Body of pancreas (tissue), 4 donors: Measurements from ENCODE around the gene FRRS1. TPM values are rescaled to one million over a fixed set of nuclear protein-coding genes. Genes with fewer than 3 reads are reported as not detected.

Experiments
- ATAC-seq: fragments of 150-250 bp; one replicate; pipeline ENCODE4 v1.9.1; 2016
- DNase-seq, 4 donors: peaks; one replicate each; pipeline ENCODE4 v3.0.0-alpha.2; 2019
- H3K27ac ChIP-seq, 4 donors: fragments of 200-600 bp; sonication (generic); 1 replicate in 3 of 4; 2 replicates in 1 of 4; pipeline versions ENCODE4 v1.5.1 to v1.6.1; 2016 to 2019; ENCODE audit warnings: mild to moderate bottlenecking in 1 of 4, mixed read lengths in 1 of 4, moderate library complexity in 1 of 4
- H3K27me3 ChIP-seq, 2 donors: fragments of 200-600 bp; sonication (generic); one replicate each; pipeline ENCODE4 v1.6.0; 2016; ENCODE audit warnings: mild to moderate bottlenecking in 1 of 2
- H3K36me3 ChIP-seq, 2 donors: fragments of 200-600 bp; sonication (generic); replicated peaks in 1 of 2; 2 replicates each; pipeline ENCODE4 v1.5.1; 2016; ENCODE audit warnings: low read depth in 2 of 2; ENCODE audit not compliant: insufficient read depth in 1 of 2
- H3K4me1 ChIP-seq: fragments of 200-600 bp; sonication (generic); one replicate; pipeline ENCODE4 v1.6.0; 2016
- H3K4me3 ChIP-seq, 2 donors: fragments of 200-600 bp; sonication (generic); 1 replicate in 1 of 2; 2 replicates in 1 of 2; pipeline ENCODE4 v1.5.1; 2016 to 2019
- H3K9me3 ChIP-seq, 3 donors: fragments of 200-600 bp; sonication (generic); 1 replicate in 2 of 3; 2 replicates in 1 of 3; pipeline ENCODE4 v1.5.1; 2016
- POLR2A ChIP-seq, 3 donors: fragments of 450-650 bp; IDR thresholded peaks; one replicate each; pipeline ENCODE4 v1.6.1; 2016; ENCODE audit warnings: antibody characterized with exemption in 3 of 3, mild to moderate bottlenecking in 2 of 3
- WGBS, 2 donors: methylation state at CpG; one replicate each; pipeline ENCODE4 v1.1.5; 2017; 5-methylcytosine and 5-hydroxymethylcytosine counted together
- intact Hi-C: fragments of 100-400 bp; cut with DNase I; formaldehyde crosslinking; loops from one replicate; pipeline ENCODE4 v1.15.1; 2023
- total RNA-seq, 2 donors: library from RNA; depleted of rRNA; stranded (reverse); fragments of >200 nt; gene quantifications; one replicate each; pipeline ENCODE4 v1.1.0, GENCODE V29; 2016
- TF ChIP-seq, protein P1 (sequence below), 7 experiments: fragments of 450-650 bp in 4 of 7; fragments of 200-600 bp in 3 of 7; sonication (generic) in 3 of 7; IDR thresholded peaks; one replicate each; pipeline ENCODE4 v1.5.1; 2016 to 2019; ENCODE audit warnings: antibody characterized with exemption in 7 of 7

The FRRS1 gene
- total RNA-seq, 2 donors from 2014 or later: 2.0 to 2.3 TPM

DNA sequence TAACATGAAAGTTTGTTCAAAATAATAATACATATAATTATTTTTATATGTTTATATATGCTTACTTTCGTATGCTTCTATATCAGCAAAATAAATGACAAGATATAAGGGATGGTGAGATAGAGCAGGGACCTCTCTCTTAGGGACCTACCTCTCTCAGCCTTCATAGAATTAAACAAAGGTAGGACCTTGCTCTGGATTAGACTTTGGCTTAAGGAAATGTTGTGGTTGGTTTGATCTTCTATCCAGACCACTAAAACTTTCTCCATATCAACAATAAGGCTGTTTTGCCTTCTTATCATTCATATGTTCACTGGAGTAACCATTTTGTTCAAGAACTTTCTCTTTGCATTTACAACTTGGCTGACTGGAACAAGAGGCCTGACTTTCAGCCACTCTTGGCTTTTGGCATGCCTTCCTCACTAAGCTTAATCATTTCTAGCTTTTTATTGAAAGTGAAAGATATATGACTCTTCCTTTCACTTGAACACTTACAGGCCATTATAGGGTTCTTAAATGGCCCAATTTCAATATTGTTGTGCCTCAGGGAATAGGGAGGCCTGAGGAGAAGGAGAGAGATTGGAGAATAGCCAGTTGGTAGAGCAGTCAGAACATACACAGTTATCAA, 14.4 kb downstream of the FRRS1 start:
- H3K4me1 ChIP-seq: peaks cover 5% of the 10 kb centered on the region
- H3K27ac ChIP-seq: no peak overlapping the region
- H3K9me3 ChIP-seq: no peaks in the 10 kb centered on the region
- TF ChIP-seq, protein P1, sequence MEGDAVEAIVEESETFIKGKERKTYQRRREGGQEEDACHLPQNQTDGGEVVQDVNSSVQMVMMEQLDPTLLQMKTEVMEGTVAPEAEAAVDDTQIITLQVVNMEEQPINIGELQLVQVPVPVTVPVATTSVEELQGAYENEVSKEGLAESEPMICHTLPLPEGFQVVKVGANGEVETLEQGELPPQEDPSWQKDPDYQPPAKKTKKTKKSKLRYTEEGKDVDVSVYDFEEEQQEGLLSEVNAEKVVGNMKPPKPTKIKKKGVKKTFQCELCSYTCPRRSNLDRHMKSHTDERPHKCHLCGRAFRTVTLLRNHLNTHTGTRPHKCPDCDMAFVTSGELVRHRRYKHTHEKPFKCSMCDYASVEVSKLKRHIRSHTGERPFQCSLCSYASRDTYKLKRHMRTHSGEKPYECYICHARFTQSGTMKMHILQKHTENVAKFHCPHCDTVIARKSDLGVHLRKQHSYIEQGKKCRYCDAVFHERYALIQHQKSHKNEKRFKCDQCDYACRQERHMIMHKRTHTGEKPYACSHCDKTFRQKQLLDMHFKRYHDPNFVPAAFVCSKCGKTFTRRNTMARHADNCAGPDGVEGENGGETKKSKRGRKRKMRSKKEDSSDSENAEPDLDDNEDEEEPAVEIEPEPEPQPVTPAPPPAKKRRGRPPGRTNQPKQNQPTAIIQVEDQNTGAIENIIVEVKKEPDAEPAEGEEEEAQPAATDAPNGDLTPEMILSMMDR (IDR thresholded peaks at IDR 0.05): no peak
- TF ChIP-seq POLR2A (IDR thresholded peaks at IDR 0.05): no peak
- no peaks in the 10 kb centered on the region for H3K36me3 ChIP-seq
- WGBS, 2 donors: 88 to 90% methylated on average over 1 of the region's 1 CpG
- intact Hi-C loops: no loop called here
- no peak overlapping the region for H3K4me3 ChIP-seq
- H3K27me3 ChIP-seq: no peaks in the 10 kb centered on the region
- DNase-seq: no peak
- ATAC-seq: no peak

DNA sequence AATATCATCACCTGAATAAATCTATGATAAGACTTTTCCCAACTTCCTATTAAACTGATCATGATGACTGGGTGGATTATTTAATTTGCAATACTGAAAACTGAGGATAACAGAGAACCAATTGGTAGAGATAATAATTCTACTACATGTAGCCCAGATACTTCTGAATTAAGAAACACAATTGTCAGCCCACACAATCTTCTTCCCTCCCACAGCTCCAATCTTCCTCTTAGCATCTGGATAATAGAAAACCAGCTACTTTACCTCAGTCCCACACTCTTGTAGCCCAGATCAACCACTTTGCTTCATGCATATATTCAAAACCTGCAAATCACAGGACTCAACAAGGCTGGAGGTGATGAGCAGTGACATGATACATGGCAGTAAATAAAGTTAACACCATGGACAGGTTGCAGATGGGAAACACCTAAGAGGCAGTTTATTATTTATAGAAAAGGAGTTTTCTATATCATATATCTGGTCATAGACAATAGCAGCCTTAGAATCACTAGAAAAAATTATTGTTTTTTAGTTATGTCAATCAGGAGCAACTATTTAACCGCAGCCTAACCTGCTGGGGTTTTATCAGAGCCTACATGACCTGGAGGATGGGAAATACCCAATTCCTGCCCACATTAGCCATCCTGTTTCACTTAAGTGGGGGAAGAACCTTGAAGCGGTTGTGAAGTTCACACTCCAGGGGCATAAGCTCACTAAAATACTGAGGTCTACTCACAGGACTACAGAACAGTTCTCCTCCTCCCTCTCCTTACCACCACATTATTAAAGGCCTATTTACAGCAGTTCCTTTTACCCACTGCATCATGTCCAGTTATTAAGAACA, 16.7 kb downstream of the FRRS1 start:
- WGBS, 2 donors: 41 to 89% methylated on average over 2 of the region's 2 CpGs
- no peaks in the 10 kb centered on the region for H3K9me3 ChIP-seq
- no peak for ATAC-seq
- no peak overlapping the region for H3K4me3 ChIP-seq
- H3K36me3 ChIP-seq: no peaks in the 10 kb centered on the region
- peaks cover 5% of the 10 kb centered on the region for H3K4me1 ChIP-seq
- H3K27me3 ChIP-seq: no peaks in the 10 kb centered on the region
- TF ChIP-seq, protein P1 (IDR thresholded peaks at IDR 0.05): no peak
- no peak for TF ChIP-seq POLR2A (IDR thresholded peaks at IDR 0.05)
- H3K27ac ChIP-seq: no peak overlapping the region
- intact Hi-C loops: no loop called here
- no peak for DNase-seq

DNA sequence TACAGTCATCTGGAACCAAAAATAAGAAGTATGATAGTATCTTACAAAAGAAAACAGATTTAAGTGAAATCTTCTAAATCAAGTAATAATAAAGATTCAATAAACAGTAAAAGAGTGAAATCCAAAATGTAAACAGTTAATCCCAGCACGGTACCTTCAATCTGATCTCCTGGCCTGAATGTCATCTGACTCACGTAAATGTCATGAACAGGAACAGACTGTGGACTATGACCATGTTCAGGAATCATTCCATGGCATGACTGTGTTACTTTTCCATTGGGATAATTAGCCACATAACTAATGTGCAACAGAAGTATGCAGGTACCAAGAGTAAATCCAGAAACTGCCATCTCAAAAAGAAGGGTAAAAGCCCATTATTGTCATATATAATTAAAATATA, 18.0 kb downstream of the FRRS1 start:
- no peak for DNase-seq
- Histone ChIP-seq H3K9me3 (no peaks in the 10 kb centered on the region), H3K36me3 (no peaks in the 10 kb centered on the region), H3K4me3 (no peak overlapping the region), H3K27ac (no peak overlapping the region), H3K4me1 (peaks cover 5% of the 10 kb centered on the region), H3K27me3 (no peaks in the 10 kb centered on the region)
- TF ChIP-seq, protein P1 (IDR thresholded peaks at IDR 0.05): no peak
- TF ChIP-seq POLR2A (IDR thresholded peaks at IDR 0.05): no peak
- intact Hi-C loops: no loop called here
- ATAC-seq: no peak
- WGBS, 2 donors: 37 to 49% methylated on average over 2 of the region's 2 CpGs

GRCh38 chr1:99745684-99746083, 20.8 kb downstream of the FRRS1 start:
- intact Hi-C loops: no loop called here
- ATAC-seq: no peak
- 66 to 94% methylated on average over 2 of the region's 2 CpGs for WGBS, 2 donors

More at GRCh38 chr1:99745684-99746083, 20.8 kb downstream of the FRRS1 start:
- H3K4me1 ChIP-seq: no peaks in the 10 kb centered on the region
- H3K9me3 ChIP-seq: no peaks in the 10 kb centered on the region
- no peak for TF ChIP-seq POLR2A (IDR thresholded peaks at IDR 0.05)
- TF ChIP-seq, protein P1 (IDR thresholded peaks at IDR 0.05): no peak
- no peak overlapping the region for H3K27ac ChIP-seq
- no peak overlapping the region for H3K4me3 ChIP-seq
- H3K36me3 ChIP-seq: no peaks in the 10 kb centered on the region
- no peaks in the 10 kb centered on the region for H3K27me3 ChIP-seq
- no peak for DNase-seq
